ENCODE data around the gene COL12A1. TPM values are rescaled to one million over a fixed set of nuclear protein-coding genes. Genes with fewer than 3 reads are reported as not detected.
A peak's percentile ranks its signal among the peaks of the same experiment; 100 is the strongest.

COL12A1 gene
- total and polyA plus RNA-seq, 2 donors (not counting 3 experiments of a cell fraction or from before 2014, with no cell fraction given): 48.5 to 89.1 TPM

DNA sequence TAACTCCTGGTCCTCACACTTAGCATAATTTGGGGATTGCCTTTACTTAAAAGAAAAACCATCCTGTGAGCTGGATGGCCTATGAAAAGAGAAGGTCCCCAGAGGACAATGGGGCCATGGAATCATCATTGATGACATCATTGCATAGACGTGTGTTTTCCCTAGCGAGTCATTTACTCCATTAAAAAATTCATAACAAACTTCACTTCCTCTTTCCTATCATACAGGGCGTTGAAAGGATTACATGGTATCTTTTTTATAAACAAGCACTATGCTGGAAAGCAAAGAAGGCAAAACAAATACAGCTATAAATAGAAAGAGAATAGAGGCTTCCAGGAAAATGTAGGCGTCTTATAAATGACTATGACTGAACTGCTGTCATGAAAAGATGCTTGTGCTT is 11.3 kb upstream of the COL12A1 start:
- Histone ChIP-seq H3K4me1 (ENCODE audit: control insufficient read depth, extremely low read depth, insufficient read depth, low read length) (peaks cover 5% of the 10 kb centered on the region), H3K9me1 (replicated peaks; ENCODE audit: control insufficient read depth, extremely low read depth, insufficient read depth, low read length) (no peaks in the 10 kb centered on the region), H3K4me3 (replicated peaks in 1 of 3; ENCODE audit: insufficient read depth in 1 of 3, low read depth in 1 of 3, low read length in 3 of 3) (no peak overlapping the region), H3K27ac (ENCODE audit: insufficient read depth, low read depth, low read length) (no peak overlapping the region), H3K79me2 (ENCODE audit: control insufficient read depth, insufficient read depth, low read length) (no peaks in the 10 kb centered on the region), H3K27me3 (ENCODE audit: control insufficient read depth in 2 of 2, insufficient read depth in 2 of 2, low read length in 2 of 2) (peaks cover 0 to 4% of the 10 kb centered on the region in 2 experiments), H2AFZ (ENCODE audit: low read depth, low read length) (no peak overlapping the region), H3K9me3 (replicated peaks; ENCODE audit: control insufficient read depth, insufficient read depth, low read length) (no peaks in the 10 kb centered on the region), H3K9ac (replicated peaks; ENCODE audit: extremely low read depth, insufficient read depth, low read length) (no peak overlapping the region), H3K4me2 (ENCODE audit: insufficient read depth, low read length) (no peak overlapping the region), H3K36me3 (ENCODE audit: control insufficient read depth in 2 of 2, extremely low read depth in 1 of 2, insufficient read depth in 2 of 2, low read length in 2 of 2) (no peaks in the 10 kb centered on the region), H4K20me1 (replicated peaks; ENCODE audit: control insufficient read depth, extremely low read depth, insufficient read depth, low read length) (no peaks in the 10 kb centered on the region)
- TF ChIP-seq, protein P1, sequence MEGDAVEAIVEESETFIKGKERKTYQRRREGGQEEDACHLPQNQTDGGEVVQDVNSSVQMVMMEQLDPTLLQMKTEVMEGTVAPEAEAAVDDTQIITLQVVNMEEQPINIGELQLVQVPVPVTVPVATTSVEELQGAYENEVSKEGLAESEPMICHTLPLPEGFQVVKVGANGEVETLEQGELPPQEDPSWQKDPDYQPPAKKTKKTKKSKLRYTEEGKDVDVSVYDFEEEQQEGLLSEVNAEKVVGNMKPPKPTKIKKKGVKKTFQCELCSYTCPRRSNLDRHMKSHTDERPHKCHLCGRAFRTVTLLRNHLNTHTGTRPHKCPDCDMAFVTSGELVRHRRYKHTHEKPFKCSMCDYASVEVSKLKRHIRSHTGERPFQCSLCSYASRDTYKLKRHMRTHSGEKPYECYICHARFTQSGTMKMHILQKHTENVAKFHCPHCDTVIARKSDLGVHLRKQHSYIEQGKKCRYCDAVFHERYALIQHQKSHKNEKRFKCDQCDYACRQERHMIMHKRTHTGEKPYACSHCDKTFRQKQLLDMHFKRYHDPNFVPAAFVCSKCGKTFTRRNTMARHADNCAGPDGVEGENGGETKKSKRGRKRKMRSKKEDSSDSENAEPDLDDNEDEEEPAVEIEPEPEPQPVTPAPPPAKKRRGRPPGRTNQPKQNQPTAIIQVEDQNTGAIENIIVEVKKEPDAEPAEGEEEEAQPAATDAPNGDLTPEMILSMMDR (IDR thresholded peaks at IDR 0.05; ENCODE audit: extremely low read depth in 1 of 2, insufficient read depth in 1 of 2, low read depth in 1 of 2, low read length in 2 of 2): no peak
- no peak for TF ChIP-seq POLR2AphosphoS5 (IDR thresholded peaks at IDR 0.05; ENCODE audit: insufficient read depth, low read depth, low read length)
- no peak for TF ChIP-seq GATA2 (IDR thresholded peaks at IDR 0.05; ENCODE audit: insufficient read depth, insufficient read length, low read depth, low read length)
- peak; percentile 40 for TF ChIP-seq FOS (IDR thresholded peaks at IDR 0.05; ENCODE audit: borderline replicate concordance, insufficient read depth, low read length)
- TF ChIP-seq, protein P2, sequence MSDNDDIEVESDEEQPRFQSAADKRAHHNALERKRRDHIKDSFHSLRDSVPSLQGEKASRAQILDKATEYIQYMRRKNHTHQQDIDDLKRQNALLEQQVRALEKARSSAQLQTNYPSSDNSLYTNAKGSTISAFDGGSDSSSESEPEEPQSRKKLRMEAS (IDR thresholded peaks at IDR 0.05; ENCODE audit: insufficient read depth, insufficient read length): no peak
- peak; percentile 82 for TF ChIP-seq JUN (IDR thresholded peaks at IDR 0.05; ENCODE audit: borderline replicate concordance, insufficient read depth, insufficient read length, low read depth)
- DNase-seq (ENCODE audit: low read depth, low spot score) (peak; percentile 71), FAIRE-seq (peak; percentile 12)
- ChIA-PET CTCF (interaction anchor here (1.1 to 1.6 kb wide), 2 partner anchors 8 to 10 kb away, joined by 3 to 10 read pairs; no protein-coding TSS in a partner anchor), POLR2A (no interaction called here)
- dilution Hi-C loops (cut with MboI; ENCODE audit: extremely low pct_ligation_motif_present, low sequenced_read_pairs) (no loop called here), intact Hi-C loops (cut with micrococcal nuclease) (no loop called here)
- BruUV-seq (replicated peaks): no TSS peak

All from endothelial cell of umbilical vein (primary cell).